Right cardiac atrium (tissue), 5 donors: Measurements from ENCODE around the gene STARD5. TPM values are rescaled to one million over a fixed set of nuclear protein-coding genes. Genes with fewer than 3 reads are reported as not detected.
A peak's percentile ranks its signal among the peaks of the same experiment; 100 is the strongest.
"Not testable (repeated sequence)": the region's sequence is repeated elsewhere in the genome, so short reads cannot be mapped to it uniquely, and the experiment has no call there.

Experiments
- ATAC-seq, 2 donors: fragments of 200-7000 bp; cut with Tn5 transposase; one replicate each; pipeline versions ENCODE4 v1.8.0 to v1.9.1; 2020; ENCODE audit warnings: moderate library complexity in 2 of 2, mild to moderate bottlenecking in 1 of 2
- DNase-seq, 3 donors: peaks; one replicate each; pipeline ENCODE4 v3.0.0-alpha.2; 2020
- H3K27ac ChIP-seq: one replicate; pipeline ENCODE4 v1.5.1; 2013; ENCODE audit warnings: mild to moderate bottlenecking, low read length, control low read depth, moderate library complexity
- H3K27me3 ChIP-seq: one replicate; pipeline ENCODE4 v1.6.1; 2013; ENCODE audit not compliant: control insufficient read depth, insufficient read depth
- H3K4me1 ChIP-seq: one replicate; pipeline ENCODE4 v1.6.1; 2013; ENCODE audit warnings: low read length; ENCODE audit not compliant: control insufficient read depth, insufficient read depth
- H3K4me3 ChIP-seq: one replicate; pipeline ENCODE4 v1.5.1; 2013; ENCODE audit warnings: low read length, control low read depth
- H3K9me3 ChIP-seq: one replicate; pipeline ENCODE4 v1.6.1; 2013; ENCODE audit warnings: low read length; ENCODE audit not compliant: control insufficient read depth
- WGBS: extraction: QIAGEN DNeasy Blood & Tissue Kit; methylation state at CpG from one replicate; pipeline ENCODE4 v1.1.7; 2013; 5-methylcytosine and 5-hydroxymethylcytosine counted together
- intact Hi-C, 4 donors: fragments of 100-400 bp; cut with DNase I; formaldehyde crosslinking; loops; one replicate each; pipeline versions ENCODE4 v1.11.0 to v1.14.0; 2022 to 2023
- polyA plus RNA-seq: library from polyadenylated mRNA; stranded (reverse); fragments of 200-250 nt; gene quantifications from one replicate; pipeline ENCODE4 v1.2.3, GENCODE V29; 2013
- total RNA-seq, 4 donors: library from RNA; stranded (reverse); fragmentation: NEBNext Ultra II Directional; extraction: Animal tissue kit (Norgen Biotek cat#: 25700); gene quantifications; one replicate each; pipeline ENCODE4 v1.2.1, GENCODE V29; 2021
- donor health status: healthy with polysubstance abuse.
- donor health status: DM: no; HTN: yes; CAD: no.
- donor health status: DM: no; HTN: no; CAD: no.
- donor health status: DM: no; HTN: yes; CAD: no; lungs with severe emphysema.
- donor health status: DM: yes; HTN: yes; CAD: no.

Gene STARD5
- total and polyA plus RNA-seq, 5 donors, result 1.7 to 5.3 (median 2.7) TPM

DNA sequence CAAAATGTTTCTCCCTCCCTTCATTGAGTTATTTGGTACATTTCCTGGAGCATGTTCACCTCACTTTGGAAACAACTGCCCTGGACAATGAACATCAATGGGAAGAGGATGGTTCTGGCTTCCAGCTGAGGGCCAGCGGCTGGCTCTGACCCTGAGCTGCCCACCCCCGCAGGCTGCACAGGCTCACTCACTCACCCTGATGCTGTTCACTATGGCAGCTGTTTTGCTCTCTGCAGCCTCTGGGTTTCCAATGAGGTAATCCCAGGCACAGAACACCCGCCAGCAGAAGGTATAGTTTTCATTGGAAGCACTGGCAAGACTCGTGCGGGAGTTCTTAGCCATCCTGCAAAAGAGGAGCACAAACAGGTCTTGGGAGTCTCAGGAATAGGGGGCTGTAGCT, 32.3 kb upstream of the STARD5 start:
- intact Hi-C loops, result no loop called here
- ATAC-seq (no peak), DNase-seq (no peak)
- Histone ChIP-seq H3K4me3 (no peak overlapping the region), H3K9me3 (no peaks in the 10 kb centered on the region), H3K4me1 (no peaks in the 10 kb centered on the region), H3K27me3 (no peaks in the 10 kb centered on the region), H3K27ac (no peak overlapping the region)
- 86% methylated on average over 5 of the region's 5 CpGs for WGBS

DNA sequence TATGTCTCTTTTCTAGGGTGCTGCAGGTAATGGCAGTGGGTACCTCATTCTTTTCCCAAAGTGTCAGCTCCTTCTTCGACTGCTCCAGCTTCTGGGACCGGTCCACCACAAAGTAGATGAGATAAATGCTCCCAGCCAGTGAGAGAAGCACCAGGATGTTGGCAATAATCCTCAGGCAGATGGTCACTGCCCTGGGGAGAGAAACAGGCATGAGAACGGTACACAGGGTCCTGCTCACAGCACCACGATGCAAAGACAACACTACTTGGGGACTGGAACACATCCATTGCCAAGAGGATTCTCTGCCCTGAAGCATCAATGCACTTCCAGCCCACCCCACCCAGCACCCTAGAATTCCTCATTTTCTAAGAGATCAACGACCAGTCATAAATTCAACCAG, 27.7 kb upstream of the STARD5 start:
- H3K9me3 ChIP-seq, result no peaks in the 10 kb centered on the region
- intact Hi-C loops, result no loop called here
- H3K27ac ChIP-seq, result no peak overlapping the region
- ATAC-seq, result no peak
- no peak overlapping the region for H3K4me3 ChIP-seq
- no peak for DNase-seq
- 66% methylated on average over 5 of the region's 5 CpGs for WGBS
- H3K27me3 ChIP-seq, result no peaks in the 10 kb centered on the region
- no peaks in the 10 kb centered on the region for H3K4me1 ChIP-seq

DNA sequence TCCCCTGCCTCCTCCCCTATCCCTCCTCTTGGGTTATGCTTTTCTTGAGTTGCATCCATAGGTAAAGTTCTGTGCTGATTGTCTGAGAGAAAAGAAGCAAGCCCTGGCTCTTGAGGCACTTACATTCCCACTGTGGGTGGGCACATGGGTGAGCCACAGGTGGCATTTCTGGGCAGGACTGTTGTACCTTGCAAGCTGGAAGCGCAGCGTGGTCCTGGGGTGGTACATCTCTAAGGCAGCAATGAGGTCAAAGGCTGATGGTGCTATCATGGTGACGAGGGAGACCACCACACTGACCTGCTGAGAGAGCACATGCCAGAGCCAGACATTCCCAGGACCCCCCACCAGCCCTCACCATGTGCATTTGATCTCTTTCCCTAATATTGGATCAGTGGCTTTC, 25.3 kb upstream of the STARD5 start:
- intact Hi-C loops, result no loop called here
- no peaks in the 10 kb centered on the region for H3K27me3 ChIP-seq
- DNase-seq, result no peak
- ATAC-seq, result peak in 1 of 2 donors; percentile 26
- no peak overlapping the region for H3K4me3 ChIP-seq
- 96% methylated on average over 3 of the region's 3 CpGs for WGBS
- H3K9me3 ChIP-seq, result no peaks in the 10 kb centered on the region
- H3K4me1 ChIP-seq, result no peaks in the 10 kb centered on the region
- no peak overlapping the region for H3K27ac ChIP-seq

DNA sequence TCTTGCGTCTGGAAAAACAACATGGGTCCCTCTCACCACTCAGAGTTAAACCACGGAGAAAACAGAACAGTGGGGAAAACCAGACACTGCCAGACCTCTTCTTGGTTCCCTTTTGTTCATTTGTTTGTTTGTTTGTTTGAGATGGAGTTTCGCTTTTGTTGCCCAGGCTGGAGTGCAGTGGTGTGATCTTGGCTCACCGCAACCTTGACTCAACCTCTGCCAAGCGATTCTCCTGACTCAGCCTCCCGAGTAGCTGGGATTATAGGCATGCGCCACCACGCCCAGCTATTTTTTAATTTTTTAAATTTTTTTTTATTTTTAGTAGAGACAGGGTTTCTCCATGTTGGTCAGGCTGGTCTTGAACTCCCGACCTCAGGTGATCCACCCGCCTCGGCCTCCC, 24.8 kb upstream of the STARD5 start:
- intact Hi-C loops, H3K9me3 ChIP-seq, ATAC-seq, H3K4me3 ChIP-seq, DNase-seq, H3K4me1 ChIP-seq, H3K27me3 ChIP-seq, H3K27ac ChIP-seq: not testable (repeated sequence)
- WGBS, result 92% methylated on average over 11 of the region's 11 CpGs

DNA sequence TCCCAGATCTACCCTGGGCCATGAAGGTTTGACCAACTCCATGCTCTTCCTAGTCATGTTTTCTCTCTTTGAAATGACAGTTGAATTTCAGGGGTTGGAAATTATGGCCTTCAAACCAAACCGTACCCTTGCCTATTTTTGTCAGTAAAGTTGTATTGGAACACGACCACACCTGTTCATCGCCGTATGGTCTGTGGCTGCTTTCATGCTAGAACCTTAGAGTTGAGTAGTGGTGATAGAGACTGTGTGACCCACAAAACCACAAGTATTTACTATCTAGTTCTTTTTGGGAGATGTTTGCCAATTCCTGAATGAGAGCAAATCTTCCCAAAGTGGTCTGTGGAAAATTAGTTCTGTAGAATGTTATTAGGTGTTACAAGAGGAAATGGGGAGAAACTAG, 24.0 kb upstream of the STARD5 start:
- ATAC-seq (no peak), DNase-seq (no peak)
- Histone ChIP-seq H3K9me3 (no peaks in the 10 kb centered on the region), H3K27me3 (no peaks in the 10 kb centered on the region), H3K4me1 (no peaks in the 10 kb centered on the region), H3K27ac (no peak overlapping the region), H3K4me3 (no peak overlapping the region)
- WGBS, result 96% methylated on average over 4 of the region's 4 CpGs
- intact Hi-C loops, result no loop called here

DNA sequence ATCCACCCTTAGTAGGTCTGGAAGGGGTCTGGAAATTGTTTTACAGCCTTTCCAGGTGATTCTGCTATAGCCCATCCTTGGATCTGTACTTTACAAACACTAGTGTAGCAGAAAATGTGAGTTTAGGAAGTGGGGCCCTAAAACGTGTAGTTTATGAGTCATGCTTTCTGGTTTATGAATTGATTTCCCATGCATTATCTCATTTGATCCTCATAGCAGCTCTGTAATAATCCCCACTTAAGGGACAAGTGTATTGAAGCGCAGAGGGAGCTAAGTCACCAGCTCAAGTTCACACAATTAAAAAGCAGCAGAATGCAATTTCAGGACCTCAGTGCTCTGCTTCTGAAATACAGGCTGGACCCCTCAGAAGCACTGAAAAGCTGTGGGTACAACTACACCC, 22.7 kb upstream of the STARD5 start:
- ATAC-seq, result no peak
- no peaks in the 10 kb centered on the region for H3K4me1 ChIP-seq
- intact Hi-C loops, result no loop called here
- H3K27ac ChIP-seq, result no peak overlapping the region
- no peak overlapping the region for H3K4me3 ChIP-seq
- no peaks in the 10 kb centered on the region for H3K9me3 ChIP-seq
- no peak for DNase-seq
- no peaks in the 10 kb centered on the region for H3K27me3 ChIP-seq
- WGBS, result 64% methylated on average over 2 of the region's 2 CpGs

DNA sequence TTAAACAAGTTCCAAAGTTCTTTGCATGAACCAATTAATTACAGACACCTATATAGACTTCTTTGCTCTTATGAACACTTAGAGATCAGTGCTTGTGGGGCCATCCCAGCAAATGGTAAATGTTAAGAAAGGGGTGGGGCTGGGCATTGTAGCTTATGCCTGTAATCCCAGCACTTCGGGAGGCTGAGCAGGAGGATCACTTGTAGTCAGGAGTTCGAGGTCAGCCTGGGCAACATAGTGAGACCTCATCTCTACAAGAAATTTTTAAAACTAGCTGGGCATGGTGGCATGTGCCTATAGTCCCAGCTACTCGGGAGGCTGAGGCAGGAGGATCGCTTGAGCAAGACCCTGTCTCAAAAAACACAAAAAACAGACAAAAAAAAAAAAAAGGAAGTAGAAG, 19.4 kb upstream of the STARD5 start:
- WGBS, result 94% methylated on average over 4 of the region's 4 CpGs
- intact Hi-C loops, result no loop called here
- Histone ChIP-seq H3K4me1 (no peaks in the 10 kb centered on the region), H3K27ac (no peak overlapping the region), H3K9me3 (no peaks in the 10 kb centered on the region), H3K4me3 (no peak overlapping the region), H3K27me3 (no peaks in the 10 kb centered on the region)
- no peak for DNase-seq
- ATAC-seq, result no peak

DNA sequence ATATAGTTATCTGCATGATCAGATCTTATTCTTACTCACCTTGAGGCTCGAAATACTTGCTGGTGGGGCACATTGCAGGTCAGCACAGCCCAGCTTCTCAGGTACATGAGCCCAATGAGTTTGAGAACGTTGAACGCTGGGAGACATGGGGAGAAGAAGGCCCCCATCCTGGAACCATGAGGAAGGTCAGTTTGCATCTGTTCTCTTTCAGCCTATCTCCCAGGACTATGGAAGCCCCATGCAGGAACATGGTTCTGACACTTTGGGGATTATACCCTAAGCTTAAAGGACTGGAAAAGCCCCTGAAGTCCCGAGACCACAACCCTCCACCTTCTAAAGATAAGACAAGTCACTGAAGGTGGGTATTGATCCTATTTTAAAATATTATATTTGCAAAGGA, 17.4 kb upstream of the STARD5 start:
- no peak for ATAC-seq
- Histone ChIP-seq H3K9me3 (no peaks in the 10 kb centered on the region), H3K4me3 (no peak overlapping the region), H3K4me1 (no peaks in the 10 kb centered on the region), H3K27me3 (no peaks in the 10 kb centered on the region), H3K27ac (no peak overlapping the region)
- 93% methylated on average over 4 of the region's 4 CpGs for WGBS
- intact Hi-C loops, result no loop called here
- DNase-seq, result no peak

DNA sequence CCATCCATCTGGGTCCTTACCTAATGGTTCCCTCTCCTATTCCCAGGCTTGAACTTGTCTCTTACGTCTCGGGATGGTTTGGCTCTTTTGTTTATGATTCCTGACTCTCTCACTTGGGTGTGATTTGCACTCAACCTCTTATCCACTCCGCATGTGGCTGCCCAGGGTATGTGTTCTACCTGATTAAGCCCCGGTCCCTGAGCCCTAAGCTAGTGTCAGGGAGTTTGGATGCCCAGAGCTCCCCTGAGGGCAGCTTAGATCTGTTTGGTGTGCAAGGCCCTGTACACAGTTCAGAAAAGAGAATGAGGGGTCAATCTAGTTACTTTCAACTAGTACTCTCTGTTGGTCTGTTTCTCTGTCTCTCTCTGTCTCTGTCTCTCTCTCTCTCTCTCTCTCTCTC, 15.9 kb upstream of the STARD5 start:
- Histone ChIP-seq H3K27me3 (no peaks in the 10 kb centered on the region), H3K4me1 (no peaks in the 10 kb centered on the region), H3K4me3 (no peak overlapping the region), H3K9me3 (no peaks in the 10 kb centered on the region), H3K27ac (no peak overlapping the region)
- 81% methylated on average over 4 of the region's 4 CpGs for WGBS
- DNase-seq, result no peak
- ATAC-seq, result no peak
- intact Hi-C loops, result no loop called here

DNA sequence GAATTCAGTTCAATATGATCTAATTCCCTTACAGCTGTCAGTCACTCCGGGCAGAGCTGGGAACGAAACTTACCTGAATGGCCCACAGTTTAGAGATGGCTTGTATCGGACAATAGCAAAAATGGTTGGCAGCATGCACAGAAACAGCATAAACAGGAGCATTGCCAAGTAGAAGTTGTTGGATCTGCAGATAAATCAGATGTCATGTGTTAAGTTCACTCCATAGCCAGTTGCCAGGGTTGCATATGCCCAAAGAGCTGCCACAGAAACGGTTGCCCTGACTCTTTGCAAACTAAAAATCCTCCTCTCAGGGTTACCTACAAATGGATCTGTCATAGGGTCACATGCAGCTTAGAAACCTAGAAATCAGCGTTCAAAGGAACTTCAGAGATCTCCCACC, 15.4 kb upstream of the STARD5 start:
- Histone ChIP-seq H3K9me3 (no peaks in the 10 kb centered on the region), H3K27me3 (no peaks in the 10 kb centered on the region), H3K4me3 (no peak overlapping the region), H3K27ac (no peak overlapping the region), H3K4me1 (peaks cover 2% of the 10 kb centered on the region)
- intact Hi-C loops, result no loop called here
- ATAC-seq, result no peak
- no peak for DNase-seq
- 86% methylated on average over 5 of the region's 5 CpGs for WGBS

DNA sequence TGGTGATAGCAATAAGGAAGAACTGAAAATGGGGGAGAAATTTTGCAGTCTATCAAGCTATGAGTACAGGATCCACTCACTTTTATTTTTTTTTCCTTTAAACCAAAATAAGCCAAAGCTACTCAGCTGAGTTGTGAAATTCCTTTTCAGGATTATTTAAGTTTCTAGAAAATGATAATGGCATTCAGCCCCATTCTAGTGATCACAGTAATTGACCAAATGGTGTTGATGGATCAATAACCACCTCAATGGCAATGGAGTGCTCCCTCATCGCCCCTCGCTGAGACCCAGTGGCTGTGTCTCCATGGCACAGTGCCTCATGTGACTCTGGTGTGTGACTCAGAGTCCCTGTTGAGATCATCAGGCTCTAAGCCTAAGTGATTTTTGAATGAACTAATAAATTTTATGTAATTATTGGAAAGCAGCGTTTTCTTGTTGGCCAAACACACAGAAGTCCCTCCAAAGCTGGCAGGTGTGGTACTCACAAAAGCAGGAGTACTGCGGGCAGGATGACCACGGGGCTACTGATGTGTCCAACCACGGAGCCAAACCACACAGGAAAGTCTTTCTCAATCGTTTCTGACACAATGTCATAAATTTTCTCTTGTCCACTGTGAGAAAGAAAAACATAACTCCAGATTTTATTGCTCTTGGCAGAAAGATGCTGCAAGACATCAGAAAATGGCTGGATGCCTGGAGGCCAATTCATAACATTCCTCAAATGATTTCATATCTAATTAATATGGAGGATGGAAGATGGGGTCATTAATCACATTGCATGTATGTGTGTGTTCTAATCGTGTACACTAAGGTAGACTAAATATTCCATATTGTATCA, 14.4 kb upstream of the STARD5 start:
- Histone ChIP-seq H3K4me3 (no peak overlapping the region), H3K27me3 (no peaks in the 10 kb centered on the region), H3K4me1 (peaks cover 2% of the 10 kb centered on the region), H3K27ac (peak overlapping the region; percentile 65), H3K9me3 (no peaks in the 10 kb centered on the region)
- DNase-seq (peak; percentile 61 to 75 (median 69)), ATAC-seq (peak; percentile 69 to 79)
- intact Hi-C loops, result no loop called here
- 45% methylated on average over 8 of the region's 8 CpGs for WGBS

DNA sequence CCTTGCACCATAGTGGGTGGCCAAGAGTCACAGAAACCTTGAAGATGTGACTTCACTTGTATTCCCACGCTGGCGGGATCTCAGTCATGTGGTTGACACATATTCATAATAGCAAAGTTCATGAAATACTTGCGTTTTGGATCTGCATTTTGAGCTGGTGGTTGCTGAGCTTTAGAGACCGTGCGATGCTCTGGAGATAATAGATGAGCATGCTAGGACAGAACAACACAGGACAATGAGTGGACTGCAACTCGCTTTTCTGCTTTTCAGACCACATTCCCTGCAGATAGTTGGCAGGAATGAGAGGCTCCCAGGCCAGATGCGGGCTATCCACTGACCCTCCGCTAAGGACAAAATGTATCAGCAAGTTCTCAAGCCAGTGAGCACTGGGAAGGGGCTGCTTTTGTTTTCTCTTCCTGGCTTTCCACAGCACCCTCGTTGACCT, 13.8 kb upstream of the STARD5 start:
- peak; percentile 23 to 52 for ATAC-seq
- Histone ChIP-seq H3K4me1 (peaks cover 2% of the 10 kb centered on the region), H3K27me3 (no peaks in the 10 kb centered on the region), H3K4me3 (no peak overlapping the region), H3K9me3 (no peaks in the 10 kb centered on the region), H3K27ac (peak overlapping the region; percentile 59)
- 56% methylated on average over 9 of the region's 9 CpGs for WGBS
- intact Hi-C loops, result no loop called here
- DNase-seq, result peak in 1 of 3 donors; percentile 62
